ENCODE data around the gene CYP27A1.

DNA sequence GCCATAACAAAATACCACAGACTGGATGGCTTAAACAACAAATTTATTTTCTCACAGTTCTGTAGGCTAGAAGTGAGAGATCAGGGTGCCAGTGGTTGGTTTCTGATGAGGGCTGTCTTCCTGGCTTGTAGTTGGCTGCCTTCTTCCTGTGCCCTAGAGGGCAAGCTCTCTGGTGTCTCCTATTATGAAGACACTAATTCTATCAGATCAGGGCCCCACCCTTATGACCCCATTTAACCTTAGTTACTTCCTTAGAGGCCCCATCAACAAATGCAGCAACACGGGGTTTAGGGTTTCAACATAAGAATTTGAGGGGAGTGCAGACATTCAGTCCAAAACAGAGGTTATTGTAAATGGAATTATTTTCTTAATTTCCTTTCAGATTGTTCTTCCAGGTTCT is 22.9 kb downstream of the CYP27A1 start:
- TF ChIP-seq, protein P1, sequence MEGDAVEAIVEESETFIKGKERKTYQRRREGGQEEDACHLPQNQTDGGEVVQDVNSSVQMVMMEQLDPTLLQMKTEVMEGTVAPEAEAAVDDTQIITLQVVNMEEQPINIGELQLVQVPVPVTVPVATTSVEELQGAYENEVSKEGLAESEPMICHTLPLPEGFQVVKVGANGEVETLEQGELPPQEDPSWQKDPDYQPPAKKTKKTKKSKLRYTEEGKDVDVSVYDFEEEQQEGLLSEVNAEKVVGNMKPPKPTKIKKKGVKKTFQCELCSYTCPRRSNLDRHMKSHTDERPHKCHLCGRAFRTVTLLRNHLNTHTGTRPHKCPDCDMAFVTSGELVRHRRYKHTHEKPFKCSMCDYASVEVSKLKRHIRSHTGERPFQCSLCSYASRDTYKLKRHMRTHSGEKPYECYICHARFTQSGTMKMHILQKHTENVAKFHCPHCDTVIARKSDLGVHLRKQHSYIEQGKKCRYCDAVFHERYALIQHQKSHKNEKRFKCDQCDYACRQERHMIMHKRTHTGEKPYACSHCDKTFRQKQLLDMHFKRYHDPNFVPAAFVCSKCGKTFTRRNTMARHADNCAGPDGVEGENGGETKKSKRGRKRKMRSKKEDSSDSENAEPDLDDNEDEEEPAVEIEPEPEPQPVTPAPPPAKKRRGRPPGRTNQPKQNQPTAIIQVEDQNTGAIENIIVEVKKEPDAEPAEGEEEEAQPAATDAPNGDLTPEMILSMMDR (IDR thresholded peaks at IDR 0.05; ENCODE audit: insufficient read depth, low read length, poor library complexity, severe bottlenecking): no peak
- no peak for TF ChIP-seq EZH2phosphoT487 (conservative IDR thresholded peaks at IDR 0.05; ENCODE audit: low read length)
